ENCODE measurements around the gene ZDHHC14. TPM values are rescaled to one million over a fixed set of nuclear protein-coding genes. Genes with fewer than 3 reads are reported as not detected.
A peak's percentile ranks its signal among the peaks of the same experiment; 100 is the strongest.
"Not testable (repeated sequence)": the region's sequence is repeated elsewhere in the genome, so short reads cannot be mapped to it uniquely, and the experiment has no call there.

Gene ZDHHC14
- total RNA-seq, 1 donor from 2014 or later = 26.1 TPM

DNA sequence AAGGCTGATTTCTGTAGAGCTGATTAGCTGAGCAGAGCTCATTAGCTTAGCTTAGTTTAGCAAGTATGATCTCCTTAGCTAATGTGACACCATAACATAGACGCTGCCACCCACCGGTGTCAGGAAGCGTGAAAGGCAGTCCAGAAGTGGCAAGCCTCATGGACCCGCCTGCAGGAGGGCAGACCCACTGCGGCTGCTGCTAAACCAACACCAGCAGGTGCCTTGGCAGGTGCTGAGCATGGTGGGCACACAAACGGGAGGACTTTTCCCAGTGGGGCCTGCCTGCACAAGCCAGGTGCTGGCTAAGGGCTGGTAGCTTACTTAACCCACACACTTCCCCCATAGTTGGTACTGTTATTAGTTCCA lies 22.7 kb downstream of the ZDHHC14 start:
- Mint-ChIP-seq H3K4me3 (ENCODE audit: unreplicated experiment) (no peak overlapping the region), H3K27ac (ENCODE audit: unreplicated experiment) (no peak overlapping the region), H3K9me3 (ENCODE audit: unreplicated experiment) (no peaks in the 10 kb centered on the region), H3K27me3 (ENCODE audit: unreplicated experiment) (peaks cover 2% of the 10 kb centered on the region), H3K36me3 (ENCODE audit: low read depth, unreplicated experiment) (peaks cover 6% of the 10 kb centered on the region), H3K4me1 (ENCODE audit: unreplicated experiment) (peaks cover 15% of the 10 kb centered on the region)
- TF ChIP-seq, protein P1, sequence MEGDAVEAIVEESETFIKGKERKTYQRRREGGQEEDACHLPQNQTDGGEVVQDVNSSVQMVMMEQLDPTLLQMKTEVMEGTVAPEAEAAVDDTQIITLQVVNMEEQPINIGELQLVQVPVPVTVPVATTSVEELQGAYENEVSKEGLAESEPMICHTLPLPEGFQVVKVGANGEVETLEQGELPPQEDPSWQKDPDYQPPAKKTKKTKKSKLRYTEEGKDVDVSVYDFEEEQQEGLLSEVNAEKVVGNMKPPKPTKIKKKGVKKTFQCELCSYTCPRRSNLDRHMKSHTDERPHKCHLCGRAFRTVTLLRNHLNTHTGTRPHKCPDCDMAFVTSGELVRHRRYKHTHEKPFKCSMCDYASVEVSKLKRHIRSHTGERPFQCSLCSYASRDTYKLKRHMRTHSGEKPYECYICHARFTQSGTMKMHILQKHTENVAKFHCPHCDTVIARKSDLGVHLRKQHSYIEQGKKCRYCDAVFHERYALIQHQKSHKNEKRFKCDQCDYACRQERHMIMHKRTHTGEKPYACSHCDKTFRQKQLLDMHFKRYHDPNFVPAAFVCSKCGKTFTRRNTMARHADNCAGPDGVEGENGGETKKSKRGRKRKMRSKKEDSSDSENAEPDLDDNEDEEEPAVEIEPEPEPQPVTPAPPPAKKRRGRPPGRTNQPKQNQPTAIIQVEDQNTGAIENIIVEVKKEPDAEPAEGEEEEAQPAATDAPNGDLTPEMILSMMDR (IDR thresholded peaks at IDR 0.05; ENCODE audit: unreplicated experiment) = no peak
- DNase-seq (ENCODE audit: low spot score) = no peak

DNA sequence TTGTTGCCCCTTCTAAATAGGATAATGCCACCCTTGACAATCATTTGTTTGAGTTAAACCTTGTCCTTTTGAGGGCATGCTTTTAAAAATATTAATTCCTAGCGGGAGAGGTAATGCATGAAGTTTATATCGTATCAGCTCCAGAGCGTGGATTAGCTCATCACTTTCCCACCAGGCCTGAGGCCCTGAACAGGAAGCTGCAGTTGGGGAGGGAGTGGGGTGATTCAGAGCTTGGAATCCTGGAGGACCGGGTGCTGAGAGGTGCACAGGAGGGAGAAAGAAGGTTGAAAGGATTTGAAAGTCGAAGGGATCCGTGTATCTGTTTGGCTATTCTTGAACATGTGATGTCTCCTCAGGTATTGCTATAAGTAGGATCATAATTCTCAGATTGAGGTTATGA lies 25.0 kb downstream of the ZDHHC14 start:
- Mint-ChIP-seq H3K9me3 (ENCODE audit: unreplicated experiment) (no peaks in the 10 kb centered on the region), H3K36me3 (ENCODE audit: low read depth, unreplicated experiment) (peaks cover 1% of the 10 kb centered on the region), H3K4me1 (ENCODE audit: unreplicated experiment) (peaks cover 10% of the 10 kb centered on the region), H3K27me3 (ENCODE audit: unreplicated experiment) (no peaks in the 10 kb centered on the region), H3K27ac (ENCODE audit: unreplicated experiment) (no peak overlapping the region), H3K4me3 (ENCODE audit: unreplicated experiment) (peak overlapping the region; percentile 6)
- TF ChIP-seq, protein P1 (IDR thresholded peaks at IDR 0.05; ENCODE audit: unreplicated experiment) = no peak
- no peak for DNase-seq (ENCODE audit: low spot score)

DNA sequence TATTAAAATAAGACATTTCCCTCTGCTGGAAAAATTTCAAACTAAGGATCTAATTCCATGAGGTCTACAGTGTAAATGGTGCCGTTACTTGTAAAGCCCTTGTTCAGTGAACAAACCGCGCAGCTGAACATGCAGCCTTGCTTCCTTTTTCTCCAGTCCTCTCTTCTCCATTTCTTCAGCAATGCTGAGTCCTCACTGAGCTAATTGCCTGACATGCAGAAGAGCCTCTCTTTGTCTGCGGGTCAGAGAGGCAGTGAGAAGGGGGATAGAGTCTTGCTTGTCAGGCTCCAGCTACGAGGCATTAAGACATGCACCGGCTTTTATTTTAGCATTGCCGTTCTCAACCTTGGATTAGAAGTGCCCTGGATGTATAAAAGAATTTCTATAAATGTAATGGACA lies 25.7 kb downstream of the ZDHHC14 start:
- DNase-seq (ENCODE audit: low spot score) = no peak
- H3K9me3 Mint-ChIP-seq (ENCODE audit: unreplicated experiment) = no peaks in the 10 kb centered on the region
- H3K27me3 Mint-ChIP-seq (ENCODE audit: unreplicated experiment) = no peaks in the 10 kb centered on the region
- TF ChIP-seq, protein P1 (IDR thresholded peaks at IDR 0.05; ENCODE audit: unreplicated experiment) = no peak
- H3K4me1 Mint-ChIP-seq (ENCODE audit: unreplicated experiment) = peaks cover 10% of the 10 kb centered on the region
- H3K36me3 Mint-ChIP-seq (ENCODE audit: low read depth, unreplicated experiment) = no peaks in the 10 kb centered on the region
- H3K27ac Mint-ChIP-seq (ENCODE audit: unreplicated experiment) = no peak overlapping the region
- no peak overlapping the region for H3K4me3 Mint-ChIP-seq (ENCODE audit: unreplicated experiment)

DNA sequence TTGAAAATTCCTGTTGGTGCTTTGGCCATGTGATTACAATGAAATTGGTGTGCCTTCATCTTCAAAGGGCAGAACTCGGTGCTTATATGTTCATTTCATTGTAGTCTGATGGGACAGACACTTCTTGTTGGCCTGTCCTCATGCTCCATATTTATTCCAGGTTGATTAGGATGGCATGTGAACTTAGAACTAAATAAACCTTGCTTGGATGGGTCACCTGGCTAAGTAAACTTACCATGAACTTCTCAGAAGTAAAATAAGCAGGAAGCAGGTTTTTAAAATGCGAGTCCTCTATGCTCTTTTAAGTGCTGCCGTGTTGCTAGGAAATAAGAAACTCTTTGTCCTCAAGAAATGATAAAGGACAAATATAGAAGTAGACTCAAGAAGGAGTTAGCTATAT lies 26.7 kb downstream of the ZDHHC14 start:
- Mint-ChIP-seq H3K9me3 (ENCODE audit: unreplicated experiment) (no peaks in the 10 kb centered on the region), H3K4me3 (ENCODE audit: unreplicated experiment) (no peak overlapping the region), H3K4me1 (ENCODE audit: unreplicated experiment) (peaks cover 10% of the 10 kb centered on the region), H3K27me3 (ENCODE audit: unreplicated experiment) (no peaks in the 10 kb centered on the region), H3K27ac (ENCODE audit: unreplicated experiment) (no peak overlapping the region), H3K36me3 (ENCODE audit: low read depth, unreplicated experiment) (peaks cover 2% of the 10 kb centered on the region)
- no peak for DNase-seq (ENCODE audit: low spot score)
- TF ChIP-seq, protein P1 (IDR thresholded peaks at IDR 0.05; ENCODE audit: unreplicated experiment) = no peak

DNA sequence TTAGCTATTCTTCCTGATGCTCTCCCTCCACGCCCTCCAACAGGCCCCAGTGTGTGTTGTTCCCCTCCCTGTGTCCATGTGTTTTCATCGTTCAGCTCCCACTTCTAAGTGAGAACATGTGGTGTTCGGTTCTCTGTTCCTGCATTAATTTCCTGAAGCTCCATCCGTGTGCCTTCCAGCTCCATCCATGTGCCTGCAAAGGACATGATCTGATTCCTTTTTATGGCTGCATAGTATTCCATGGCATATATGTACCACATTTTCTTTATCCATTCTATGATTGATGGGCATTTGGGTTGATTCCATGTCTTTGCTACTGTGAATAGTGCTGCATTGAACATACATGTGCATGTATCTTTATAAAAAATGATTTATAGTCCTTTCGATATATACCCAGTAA lies 27.4 kb downstream of the ZDHHC14 start:
- H3K36me3 Mint-ChIP-seq (ENCODE audit: low read depth, unreplicated experiment); H3K27me3 Mint-ChIP-seq (ENCODE audit: unreplicated experiment); H3K27ac Mint-ChIP-seq (ENCODE audit: unreplicated experiment); H3K9me3 Mint-ChIP-seq (ENCODE audit: unreplicated experiment); DNase-seq (ENCODE audit: low spot score); H3K4me3 Mint-ChIP-seq (ENCODE audit: unreplicated experiment): not testable (repeated sequence)
- H3K4me1 Mint-ChIP-seq (ENCODE audit: unreplicated experiment) = peaks cover 10% of the 10 kb centered on the region

DNA sequence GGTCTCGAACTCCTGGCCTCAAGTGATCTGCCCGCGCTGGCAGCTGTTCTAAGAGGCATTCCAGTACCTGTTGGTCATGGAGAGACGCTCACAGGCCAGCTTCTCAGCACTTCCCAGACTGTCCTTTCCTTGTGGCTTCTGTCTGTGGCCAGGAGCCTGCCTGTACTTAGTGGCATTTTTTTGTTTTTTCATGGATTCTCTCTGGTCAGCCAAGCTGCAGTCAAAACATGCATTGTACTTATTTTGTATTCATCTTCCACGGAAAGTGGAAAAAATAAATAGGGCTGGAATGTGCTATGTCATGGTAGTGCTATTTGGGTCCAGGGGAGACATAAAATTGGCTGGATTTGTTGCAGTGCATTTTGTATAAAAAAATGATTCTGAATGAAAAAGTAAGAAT lies 29.1 kb downstream of the ZDHHC14 start:
- H3K27me3 Mint-ChIP-seq (ENCODE audit: unreplicated experiment) = no peaks in the 10 kb centered on the region
- H3K4me3 Mint-ChIP-seq (ENCODE audit: unreplicated experiment) = no peak overlapping the region
- DNase-seq (ENCODE audit: low spot score) = no peak
- H3K9me3 Mint-ChIP-seq (ENCODE audit: unreplicated experiment) = no peaks in the 10 kb centered on the region
- H3K36me3 Mint-ChIP-seq (ENCODE audit: low read depth, unreplicated experiment) = peaks cover 5% of the 10 kb centered on the region
- H3K27ac Mint-ChIP-seq (ENCODE audit: unreplicated experiment) = no peak overlapping the region
- peaks cover 10% of the 10 kb centered on the region for H3K4me1 Mint-ChIP-seq (ENCODE audit: unreplicated experiment)
- TF ChIP-seq, protein P1 (IDR thresholded peaks at IDR 0.05; ENCODE audit: unreplicated experiment) = no peak
